GM13976 (cell line): ENCODE measurements around the gene CNKSR3.

Experiments
- DNase-seq: peaks from one replicate; pipeline ENCODE4 v3.0.0; 2012; ENCODE audit warnings: low spot score
- CTCF ChIP-seq: IDR thresholded peaks from 2 replicates; pipeline ENCODE4 v1.5.1; 2012; ENCODE audit warnings: borderline replicate concordance, mild to moderate bottlenecking; ENCODE audit not compliant: insufficient read depth; ENCODE audit errors: extremely low read depth, missing control alignments, control extremely low read depth
- in situ Hi-C: fragments of 300-500 bp; cut with MboI; formaldehyde crosslinking; loops from one replicate; pipeline ENCODE4 v1.12.0; 2022; ENCODE audit warnings: low sequenced_read_pairs, mixed read lengths, inconsistent platforms; ENCODE audit not compliant: unreplicated experiment

The CNKSR3 gene

GRCh38 chr6:154461348-154461747 lies 49.1 kb downstream of the CNKSR3 start:
- TF ChIP-seq CTCF: no peak
- no peak for DNase-seq
- in situ Hi-C loops: no loop called here

- DNase-seq: no peak
- no peak for TF ChIP-seq CTCF
- in situ Hi-C loops: no loop called here
These were observed 50.0 kb downstream of the CNKSR3 start for GRCh38 chr6:154460306-154461071.

GRCh38 chr6:154459513-154459912 lies 51.0 kb downstream of the CNKSR3 start:
- no peak for DNase-seq
- TF ChIP-seq CTCF: no peak
- in situ Hi-C loops: no loop called here

GRCh38 chr6:154458565-154459470 lies 51.7 kb downstream of the CNKSR3 start:
- no peak for TF ChIP-seq CTCF
- in situ Hi-C loops: no loop called here
- no peak for DNase-seq

GRCh38 chr6:154457881-154458284 lies 52.6 kb downstream of the CNKSR3 start:
- no peak for DNase-seq
- no peak for TF ChIP-seq CTCF
- in situ Hi-C loops: no loop called here

- TF ChIP-seq CTCF: no peak
- DNase-seq: no peak
These were observed 53.3 kb downstream of the CNKSR3 start for GRCh38 chr6:154457046-154457713.

More at GRCh38 chr6:154457046-154457713, 53.3 kb downstream of the CNKSR3 start:
- in situ Hi-C loops: no loop called here
